ENCODE measurements around the gene JAK1. TPM values are rescaled to one million over a fixed set of nuclear protein-coding genes. Genes with fewer than 3 reads are reported as not detected.

Gene JAK1
- total RNA-seq, 1 experiment from 2014 or later = 73.1 TPM

- H3K4me1 Mint-ChIP-seq (ENCODE audit: insufficient read depth, unreplicated experiment) = no peaks in the 10 kb centered on the region
- intact Hi-C loops (cut with micrococcal nuclease) = no loop called here
- BruUV-seq (replicated peaks) = no TSS peak
- ChIA-PET CTCF (interaction anchor here (1.0 to 1.7 kb wide), 2 partner anchors 16 to 180 kb away, joined by 3 read pairs; no protein-coding TSS in a partner anchor), POLR2A (interaction anchor here (0.6 to 2.1 kb wide), 2 partner anchors 12 to 88 kb away, joined by 4 to 5 read pairs; no protein-coding TSS in a partner anchor)
- no peak overlapping the region for H3K27ac Mint-ChIP-seq (ENCODE audit: low read depth, unreplicated experiment)
- H3K9me3 Mint-ChIP-seq (ENCODE audit: unreplicated experiment) = no peaks in the 10 kb centered on the region
- H3K27me3 Mint-ChIP-seq (ENCODE audit: insufficient read depth, unreplicated experiment) = no peaks in the 10 kb centered on the region
- no peak overlapping the region for H3K4me3 Mint-ChIP-seq (ENCODE audit: unreplicated experiment)
- H3K36me3 Mint-ChIP-seq (ENCODE audit: insufficient read depth, unreplicated experiment) = peaks cover 73% of the 10 kb centered on the region
- no peak for TF ChIP-seq CTCF (IDR thresholded peaks at IDR 0.05; ENCODE audit: unreplicated experiment)
- DNase-seq (ENCODE audit: unreplicated experiment) = no peak
Measured at GRCh38 chr1:64839732-64840405, 126.5 kb downstream of the JAK1 start.

- BruUV-seq (replicated peaks) = no TSS peak
- CTCF ChIA-PET = interaction anchor here (0.5 to 1.7 kb wide), 3 partner anchors 16 to 849 kb away, joined by 3 read pairs; no protein-coding TSS in a partner anchor
- Mint-ChIP-seq H3K4me1 (ENCODE audit: insufficient read depth, unreplicated experiment) (no peaks in the 10 kb centered on the region), H3K9me3 (ENCODE audit: unreplicated experiment) (no peaks in the 10 kb centered on the region), H3K27me3 (ENCODE audit: insufficient read depth, unreplicated experiment) (no peaks in the 10 kb centered on the region), H3K4me3 (ENCODE audit: unreplicated experiment) (no peak overlapping the region), H3K36me3 (ENCODE audit: insufficient read depth, unreplicated experiment) (peaks cover 74% of the 10 kb centered on the region), H3K27ac (ENCODE audit: low read depth, unreplicated experiment) (no peak overlapping the region)
- TF ChIP-seq CTCF (IDR thresholded peaks at IDR 0.05; ENCODE audit: unreplicated experiment) = no peak
- POLR2A ChIA-PET = interaction anchor here (2.1 kb wide), 1 partner anchor 11 kb away, joined by 4 read pairs; no protein-coding TSS in a partner anchor
- intact Hi-C loops (cut with micrococcal nuclease) = no loop called here
- no peak for DNase-seq (ENCODE audit: unreplicated experiment)
Measured at GRCh38 chr1:64839261-64839660, 127.1 kb downstream of the JAK1 start.

- ChIA-PET POLR2A (interaction anchor here (1.3 kb wide), 1 partner anchor 59 kb away, joined by 3 read pairs; no protein-coding TSS in a partner anchor), CTCF (interaction anchor here (0.8 kb wide), 1 partner anchor 549 kb away, joined by 3 read pairs; no protein-coding TSS in a partner anchor)
- intact Hi-C loops (cut with micrococcal nuclease) = no loop called here
- Mint-ChIP-seq H3K27me3 (ENCODE audit: insufficient read depth, unreplicated experiment) (no peaks in the 10 kb centered on the region), H3K4me1 (ENCODE audit: insufficient read depth, unreplicated experiment) (no peaks in the 10 kb centered on the region), H3K27ac (ENCODE audit: low read depth, unreplicated experiment) (no peak overlapping the region), H3K4me3 (ENCODE audit: unreplicated experiment) (no peak overlapping the region), H3K9me3 (ENCODE audit: unreplicated experiment) (no peaks in the 10 kb centered on the region), H3K36me3 (ENCODE audit: insufficient read depth, unreplicated experiment) (peaks cover 77% of the 10 kb centered on the region)
- no TSS peak for BruUV-seq (replicated peaks)
- DNase-seq (ENCODE audit: unreplicated experiment) = no peak
- TF ChIP-seq CTCF (IDR thresholded peaks at IDR 0.05; ENCODE audit: unreplicated experiment) = no peak
Measured at GRCh38 chr1:64838486-64838885, 127.9 kb downstream of the JAK1 start.

GRCh38 chr1:64836802-64837201 lies 129.5 kb downstream of the JAK1 start:
- H3K36me3 Mint-ChIP-seq (ENCODE audit: insufficient read depth, unreplicated experiment) = peaks cover 86% of the 10 kb centered on the region
- BruUV-seq (replicated peaks) = no TSS peak
- no peak overlapping the region for H3K27ac Mint-ChIP-seq (ENCODE audit: low read depth, unreplicated experiment)
- no peak for TF ChIP-seq CTCF (IDR thresholded peaks at IDR 0.05; ENCODE audit: unreplicated experiment)
- no peaks in the 10 kb centered on the region for H3K4me1 Mint-ChIP-seq (ENCODE audit: insufficient read depth, unreplicated experiment)
- intact Hi-C loops (cut with micrococcal nuclease) = no loop called here
- H3K9me3 Mint-ChIP-seq (ENCODE audit: unreplicated experiment) = no peaks in the 10 kb centered on the region
- DNase-seq (ENCODE audit: unreplicated experiment) = no peak
- CTCF ChIA-PET = no interaction called here
- no peaks in the 10 kb centered on the region for H3K27me3 Mint-ChIP-seq (ENCODE audit: insufficient read depth, unreplicated experiment)
- POLR2A ChIA-PET = no interaction called here
- no peak overlapping the region for H3K4me3 Mint-ChIP-seq (ENCODE audit: unreplicated experiment)

Measured in MCF 10A (cell line).